IPS-18a (cell line): Measurements from ENCODE around the gene CD53.

Experiments
- H3K27ac ChIP-seq: one replicate; pipeline ENCODE4 v1.5.1; 2013; ENCODE audit warnings: low read length
- H3K27me3 ChIP-seq: one replicate; pipeline ENCODE4 v1.6.1; 2013; ENCODE audit warnings: mild to moderate bottlenecking, low read length; ENCODE audit not compliant: control insufficient read depth, insufficient read depth
- H3K36me3 ChIP-seq: one replicate; pipeline ENCODE4 v1.6.1; 2013; ENCODE audit warnings: low read depth, low read length; ENCODE audit not compliant: control insufficient read depth
- H3K4me1 ChIP-seq: one replicate; pipeline ENCODE4 v1.6.1; 2013; ENCODE audit warnings: low read depth, low read length; ENCODE audit not compliant: control insufficient read depth
- H3K4me3 ChIP-seq: one replicate; pipeline ENCODE4 v1.5.1; 2013; ENCODE audit warnings: low read length
- H3K9ac ChIP-seq: one replicate; pipeline ENCODE4 v1.6.1; 2013; ENCODE audit warnings: mild to moderate bottlenecking, low read length, moderate library complexity
- H3K9me3 ChIP-seq: one replicate; pipeline ENCODE4 v1.6.1; 2013; ENCODE audit warnings: low read depth, low read length; ENCODE audit not compliant: control insufficient read depth

Gene CD53

GRCh38 chr1:110898734-110899457 is 25.9 kb downstream of the CD53 start:
- Histone ChIP-seq H3K36me3 (no peaks in the 10 kb centered on the region), H3K27me3 (no peaks in the 10 kb centered on the region), H3K4me3 (no peak overlapping the region), H3K27ac (no peak overlapping the region), H3K9ac (no peak overlapping the region), H3K4me1 (no peaks in the 10 kb centered on the region), H3K9me3 (no peaks in the 10 kb centered on the region)

- H3K9me3 ChIP-seq, result no peaks in the 10 kb centered on the region
- no peaks in the 10 kb centered on the region for H3K4me1 ChIP-seq
- H3K9ac ChIP-seq, result no peak overlapping the region
- H3K27me3 ChIP-seq, result no peaks in the 10 kb centered on the region
- H3K27ac ChIP-seq, result no peak overlapping the region
- H3K4me3 ChIP-seq, result no peak overlapping the region
- H3K36me3 ChIP-seq, result no peaks in the 10 kb centered on the region
These were observed 26.5 kb downstream of the CD53 start for GRCh38 chr1:110899458-110899843.

- no peaks in the 10 kb centered on the region for H3K4me1 ChIP-seq
- no peak overlapping the region for H3K9ac ChIP-seq
- H3K36me3 ChIP-seq, result no peaks in the 10 kb centered on the region
- no peaks in the 10 kb centered on the region for H3K9me3 ChIP-seq
- no peaks in the 10 kb centered on the region for H3K27me3 ChIP-seq
- H3K4me3 ChIP-seq, result no peak overlapping the region
- no peak overlapping the region for H3K27ac ChIP-seq
These were observed 30.0 kb downstream of the CD53 start for GRCh38 chr1:110902820-110903463.

- Histone ChIP-seq H3K27ac (no peak overlapping the region), H3K4me1 (no peaks in the 10 kb centered on the region), H3K9me3 (no peaks in the 10 kb centered on the region), H3K27me3 (no peaks in the 10 kb centered on the region), H3K36me3 (no peaks in the 10 kb centered on the region), H3K4me3 (no peak overlapping the region), H3K9ac (no peak overlapping the region)
These were observed 31.0 kb downstream of the CD53 start for GRCh38 chr1:110903853-110904500.

- H3K27ac ChIP-seq, result no peak overlapping the region
- H3K9me3 ChIP-seq, result no peaks in the 10 kb centered on the region
- H3K4me3 ChIP-seq, result no peak overlapping the region
- no peaks in the 10 kb centered on the region for H3K27me3 ChIP-seq
- H3K9ac ChIP-seq, result no peak overlapping the region
- H3K36me3 ChIP-seq, result no peaks in the 10 kb centered on the region
- H3K4me1 ChIP-seq, result no peaks in the 10 kb centered on the region
These were observed 39.8 kb downstream of the CD53 start for GRCh38 chr1:110912784-110913183.

- no peaks in the 10 kb centered on the region for H3K27me3 ChIP-seq
- no peaks in the 10 kb centered on the region for H3K36me3 ChIP-seq
- H3K4me3 ChIP-seq, result no peak overlapping the region
- H3K27ac ChIP-seq, result no peak overlapping the region
- H3K9me3 ChIP-seq, result no peaks in the 10 kb centered on the region
- H3K4me1 ChIP-seq, result no peaks in the 10 kb centered on the region
- no peak overlapping the region for H3K9ac ChIP-seq
These were observed 41.7 kb downstream of the CD53 start for GRCh38 chr1:110914676-110915075.

- H3K4me1 ChIP-seq, result no peaks in the 10 kb centered on the region
- H3K27ac ChIP-seq, result no peak overlapping the region
- no peaks in the 10 kb centered on the region for H3K27me3 ChIP-seq
- no peaks in the 10 kb centered on the region for H3K36me3 ChIP-seq
- no peak overlapping the region for H3K9ac ChIP-seq
- H3K4me3 ChIP-seq, result no peak overlapping the region
- no peaks in the 10 kb centered on the region for H3K9me3 ChIP-seq
These were observed 42.9 kb downstream of the CD53 start for GRCh38 chr1:110915804-110916203.

GRCh38 chr1:110916274-110916668 is 43.3 kb downstream of the CD53 start:
- Histone ChIP-seq H3K9ac (no peak overlapping the region), H3K36me3 (no peaks in the 10 kb centered on the region), H3K4me1 (no peaks in the 10 kb centered on the region), H3K9me3 (no peaks in the 10 kb centered on the region), H3K4me3 (no peak overlapping the region), H3K27me3 (no peaks in the 10 kb centered on the region), H3K27ac (no peak overlapping the region)

GRCh38 chr1:110916669-110917306 is 43.8 kb downstream of the CD53 start:
- H3K36me3 ChIP-seq, result no peaks in the 10 kb centered on the region
- H3K9me3 ChIP-seq, result no peaks in the 10 kb centered on the region
- H3K4me3 ChIP-seq, result no peak overlapping the region
- no peaks in the 10 kb centered on the region for H3K27me3 ChIP-seq
- no peak overlapping the region for H3K9ac ChIP-seq
- H3K4me1 ChIP-seq, result no peaks in the 10 kb centered on the region
- H3K27ac ChIP-seq, result no peak overlapping the region

- H3K27me3 ChIP-seq, result no peaks in the 10 kb centered on the region
- H3K9ac ChIP-seq, result no peak overlapping the region
- H3K4me1 ChIP-seq, result no peaks in the 10 kb centered on the region
- no peak overlapping the region for H3K27ac ChIP-seq
- H3K4me3 ChIP-seq, result no peak overlapping the region
- H3K36me3 ChIP-seq, result no peaks in the 10 kb centered on the region
- H3K9me3 ChIP-seq, result no peaks in the 10 kb centered on the region
These were observed 45.1 kb downstream of the CD53 start for GRCh38 chr1:110918016-110918415.

GRCh38 chr1:110921953-110922352 is 49.0 kb downstream of the CD53 start:
- Histone ChIP-seq H3K4me3 (no peak overlapping the region), H3K27me3 (no peaks in the 10 kb centered on the region), H3K4me1 (no peaks in the 10 kb centered on the region), H3K9me3 (peaks cover 5% of the 10 kb centered on the region), H3K9ac (no peak overlapping the region), H3K36me3 (no peaks in the 10 kb centered on the region), H3K27ac (no peak overlapping the region)
